ENCODE measurements around the gene TINAG.

The TINAG gene, protein sequence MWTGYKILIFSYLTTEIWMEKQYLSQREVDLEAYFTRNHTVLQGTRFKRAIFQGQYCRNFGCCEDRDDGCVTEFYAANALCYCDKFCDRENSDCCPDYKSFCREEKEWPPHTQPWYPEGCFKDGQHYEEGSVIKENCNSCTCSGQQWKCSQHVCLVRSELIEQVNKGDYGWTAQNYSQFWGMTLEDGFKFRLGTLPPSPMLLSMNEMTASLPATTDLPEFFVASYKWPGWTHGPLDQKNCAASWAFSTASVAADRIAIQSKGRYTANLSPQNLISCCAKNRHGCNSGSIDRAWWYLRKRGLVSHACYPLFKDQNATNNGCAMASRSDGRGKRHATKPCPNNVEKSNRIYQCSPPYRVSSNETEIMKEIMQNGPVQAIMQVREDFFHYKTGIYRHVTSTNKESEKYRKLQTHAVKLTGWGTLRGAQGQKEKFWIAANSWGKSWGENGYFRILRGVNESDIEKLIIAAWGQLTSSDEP

DNA sequence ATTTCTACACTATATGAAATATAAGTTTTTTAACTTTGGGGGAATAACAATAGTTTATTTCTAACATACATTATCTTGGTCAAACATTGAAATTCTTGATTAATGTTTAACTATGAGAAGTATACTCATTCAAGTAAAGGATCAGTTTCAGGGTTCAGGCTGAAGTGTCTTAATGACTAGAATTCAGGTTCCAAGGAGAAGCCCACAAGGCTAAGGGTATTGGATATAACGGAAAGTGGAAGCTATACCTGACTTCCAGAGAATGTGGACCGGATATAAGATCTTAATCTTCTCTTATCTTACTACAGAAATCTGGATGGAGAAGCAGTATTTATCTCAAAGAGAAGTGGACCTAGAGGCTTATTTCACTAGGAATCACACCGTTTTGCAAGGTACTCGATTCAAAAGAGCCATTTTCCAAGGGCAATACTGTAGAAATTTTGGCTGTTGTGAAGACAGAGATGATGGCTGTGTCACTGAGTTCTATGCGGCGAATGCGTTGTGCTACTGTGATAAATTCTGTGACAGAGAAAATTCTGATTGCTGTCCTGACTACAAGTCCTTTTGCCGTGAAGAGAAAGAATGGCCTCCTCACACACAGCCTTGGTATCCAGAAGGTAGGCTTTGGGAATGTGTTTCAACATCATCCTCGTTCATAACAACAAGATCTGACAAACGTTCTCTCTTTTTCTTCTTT lies at the start of gene TINAG:
Gene TINAG, plus strand, starts transcription at position 153 of the 697 bp plus-strand sequence. Its CDS starts 110 bp downstream, at position 263.
- DNase-seq (ENCODE audit: low spot score): no peak

DNA sequence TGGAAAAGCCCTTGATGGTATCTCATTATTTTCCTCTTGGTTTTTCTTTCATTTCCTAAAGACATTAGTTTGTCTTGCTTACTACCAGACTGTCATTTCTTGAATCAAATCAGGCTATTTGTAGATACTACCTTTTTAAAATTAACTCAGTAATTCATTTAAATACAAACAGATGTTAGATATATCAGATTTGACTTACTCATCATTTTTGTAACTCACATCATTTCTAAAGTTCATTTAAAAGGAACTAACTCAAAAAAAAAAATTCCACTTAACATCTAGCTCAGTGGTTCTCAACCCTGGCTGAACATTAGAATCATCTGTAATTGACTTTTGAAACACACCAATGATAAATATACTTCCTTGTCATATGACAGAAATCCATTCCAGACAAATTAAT lies 48.2 kb upstream of the TINAG start:
- no peak for DNase-seq (ENCODE audit: low spot score)

DNA sequence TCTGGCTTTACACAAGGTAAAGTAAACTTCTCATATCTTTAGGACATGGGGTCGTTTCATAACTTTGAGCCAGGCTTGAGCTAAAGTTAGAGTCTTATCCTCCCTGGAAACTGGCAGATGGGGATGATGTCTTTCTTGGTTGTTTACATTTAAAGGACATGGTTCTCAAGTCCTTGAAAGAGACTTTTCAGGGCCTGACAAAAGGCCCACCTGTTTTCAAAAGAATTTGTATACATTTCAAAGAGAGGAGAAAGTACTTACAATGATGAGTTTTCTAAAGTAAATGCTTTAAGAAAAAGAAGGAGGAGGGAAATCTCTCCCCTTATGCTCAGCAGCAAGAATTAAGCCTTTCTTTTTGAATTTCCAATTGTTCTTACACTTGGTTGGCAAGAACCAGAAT lies 45.7 kb upstream of the TINAG start:
- no peak for DNase-seq (ENCODE audit: low spot score)

DNA sequence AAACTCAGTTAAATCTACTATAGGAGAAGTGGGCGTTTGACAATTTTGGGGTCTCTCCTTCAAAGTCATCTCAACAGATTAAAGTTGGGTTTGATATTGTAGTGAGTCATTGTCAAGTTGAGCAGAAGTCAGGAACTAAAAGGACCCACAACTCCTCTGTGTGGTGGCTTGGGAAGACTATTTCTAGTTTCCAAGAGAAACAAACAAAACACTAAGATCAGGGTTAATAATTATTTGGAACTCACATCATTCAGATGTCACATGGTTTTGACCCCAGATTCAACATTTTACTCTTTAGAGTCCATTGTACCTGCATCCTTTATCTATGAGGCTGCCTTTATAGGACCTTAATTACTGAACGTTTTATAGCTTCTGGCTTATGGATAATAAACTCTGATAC lies 45.3 kb upstream of the TINAG start:
- no peak for DNase-seq (ENCODE audit: low spot score)

DNA sequence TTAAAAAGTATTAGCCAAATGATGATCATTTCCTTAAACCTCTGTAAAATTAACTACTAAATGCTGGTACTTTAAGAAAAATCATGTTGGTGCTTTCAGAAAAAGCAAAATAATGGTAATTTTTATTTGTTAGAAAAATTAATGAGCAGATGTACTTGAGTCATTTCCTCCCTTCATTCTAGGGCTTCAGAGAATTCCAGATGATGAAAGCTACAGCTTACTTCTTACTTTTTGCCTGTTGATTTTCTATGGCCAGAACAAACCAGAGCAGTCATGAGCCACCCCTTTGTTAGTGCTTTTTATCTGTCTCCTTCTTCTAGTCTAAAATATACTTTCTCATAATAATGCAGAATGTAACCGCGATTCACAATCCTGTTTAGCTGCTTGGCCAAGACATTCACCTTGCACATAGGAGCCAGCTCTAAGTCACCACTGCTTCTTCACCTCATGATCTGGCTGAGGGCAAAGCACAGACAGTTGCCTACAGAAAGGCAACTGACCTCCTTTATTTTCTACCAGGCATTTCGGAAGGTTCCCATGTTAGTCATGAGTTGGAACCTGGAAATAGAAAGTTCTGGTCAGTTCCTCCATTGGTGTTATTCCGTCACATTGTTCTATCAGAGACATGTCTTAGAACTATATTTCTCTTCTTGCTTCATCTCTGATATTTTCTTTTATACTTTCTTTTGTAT lies 43.5 kb upstream of the TINAG start:
- no peak for DNase-seq (ENCODE audit: low spot score)

DNA sequence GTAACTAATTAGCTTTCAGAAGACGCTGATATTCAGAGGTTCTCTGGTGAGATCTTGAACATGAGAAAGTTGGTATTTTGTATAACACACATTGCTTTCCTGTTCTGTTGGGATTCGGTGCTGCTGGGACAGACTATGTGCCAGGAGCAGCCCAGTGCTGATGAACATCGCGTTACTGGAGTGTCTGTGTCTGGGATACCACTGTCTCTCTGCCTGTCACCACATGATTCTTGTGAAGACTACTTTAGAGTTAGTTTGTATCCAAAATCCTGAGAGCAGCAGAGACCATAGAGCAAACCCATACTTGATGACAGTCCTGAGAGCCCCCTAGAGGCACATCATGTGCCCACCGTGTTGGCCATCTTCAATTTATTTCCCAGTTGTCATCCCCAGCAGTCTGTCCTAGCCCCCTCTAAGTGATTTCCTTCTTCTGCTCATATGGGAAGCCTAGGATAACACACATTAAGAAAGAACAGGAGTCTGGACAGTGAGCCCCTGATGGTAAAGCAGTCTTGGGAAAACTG lies 41.8 kb upstream of the TINAG start:
- DNase-seq (ENCODE audit: low spot score): no peak

DNA sequence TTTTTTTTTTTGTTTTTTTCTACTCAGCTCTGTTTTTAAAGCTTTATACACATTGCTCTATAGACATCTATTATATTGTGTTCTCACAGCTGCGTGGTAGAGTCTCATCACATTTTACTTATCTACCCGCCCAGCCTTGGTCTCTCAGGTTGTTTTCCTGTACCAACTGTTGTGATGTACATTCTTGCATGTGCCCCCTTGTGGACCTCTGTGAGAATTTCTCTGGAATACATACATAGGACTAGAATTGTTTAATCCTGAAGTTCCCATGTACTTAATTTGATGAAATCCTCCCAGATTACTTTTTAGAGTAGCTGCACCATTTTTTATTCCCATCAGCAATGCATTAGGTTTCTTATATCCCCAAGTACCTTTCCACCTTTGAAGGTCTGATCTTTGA lies 40.4 kb upstream of the TINAG start:
- DNase-seq (ENCODE audit: low spot score): no peak

DNA sequence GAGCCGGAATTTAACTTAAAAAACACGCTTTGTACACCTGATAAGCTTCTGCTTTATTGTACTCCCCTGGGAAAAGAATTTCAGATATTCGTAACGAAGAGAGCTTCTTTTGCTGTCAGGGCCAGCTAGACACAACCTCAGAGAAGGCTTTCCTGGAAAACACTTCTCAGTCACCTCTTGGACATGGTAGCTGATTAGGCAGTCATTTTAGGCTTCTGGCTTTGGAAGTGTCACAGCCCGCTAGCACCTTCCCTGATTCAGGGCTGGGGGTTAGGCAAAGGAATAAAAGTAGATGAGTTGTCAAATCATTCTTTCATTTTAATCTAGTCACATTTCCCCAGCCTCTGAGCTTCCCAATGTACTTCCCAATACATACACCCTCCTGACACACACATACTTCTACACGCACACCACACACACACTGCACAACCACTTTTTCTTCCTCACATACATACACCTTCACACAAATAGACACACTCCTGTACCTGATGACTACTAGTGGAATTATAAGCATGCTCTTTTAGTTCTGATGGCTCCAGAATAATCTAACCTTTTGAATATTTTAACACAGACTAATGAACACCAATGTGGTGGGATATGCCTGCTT lies 34.9 kb upstream of the TINAG start:
- DNase-seq (ENCODE audit: low spot score): no peak

DNA sequence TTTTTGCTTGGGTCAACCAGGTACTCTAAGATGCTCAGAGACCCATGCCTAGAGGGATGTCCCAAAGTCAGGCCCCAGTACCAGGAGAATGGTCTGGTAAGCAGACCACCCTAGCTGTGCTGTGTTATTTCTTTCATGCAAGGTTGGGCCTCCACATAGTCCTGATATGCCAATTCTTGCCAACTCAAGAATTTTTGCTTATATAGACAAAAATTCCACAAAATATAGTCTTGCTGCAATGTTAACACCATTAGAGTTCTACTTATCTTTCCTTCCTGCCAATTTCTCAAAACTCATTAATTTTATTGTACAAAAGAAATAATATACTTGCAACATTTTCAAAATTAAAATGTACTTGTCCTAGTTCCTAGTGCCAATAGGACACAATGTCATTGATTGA lies 33.9 kb upstream of the TINAG start:
- DNase-seq (ENCODE audit: low spot score): no peak

DNA sequence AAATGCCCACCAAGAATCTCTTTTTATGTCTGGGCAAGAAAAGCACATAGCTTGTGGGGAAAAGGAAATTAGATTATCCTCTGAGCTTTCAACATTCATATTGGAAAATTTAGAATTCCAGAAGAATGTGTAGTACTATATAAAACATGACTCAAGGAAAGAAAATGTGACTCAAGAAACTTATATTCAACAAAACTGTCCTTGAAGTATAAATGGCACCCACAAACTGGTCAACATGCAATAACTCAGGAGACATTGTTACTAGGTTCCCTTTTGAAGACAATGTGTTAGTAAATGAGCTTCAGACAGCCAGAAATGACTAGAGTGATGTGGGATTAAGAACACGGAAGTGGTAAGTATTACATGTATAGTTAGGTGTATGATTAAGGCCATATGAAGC lies 26.1 kb upstream of the TINAG start:
- DNase-seq (ENCODE audit: low spot score): no peak

DNA sequence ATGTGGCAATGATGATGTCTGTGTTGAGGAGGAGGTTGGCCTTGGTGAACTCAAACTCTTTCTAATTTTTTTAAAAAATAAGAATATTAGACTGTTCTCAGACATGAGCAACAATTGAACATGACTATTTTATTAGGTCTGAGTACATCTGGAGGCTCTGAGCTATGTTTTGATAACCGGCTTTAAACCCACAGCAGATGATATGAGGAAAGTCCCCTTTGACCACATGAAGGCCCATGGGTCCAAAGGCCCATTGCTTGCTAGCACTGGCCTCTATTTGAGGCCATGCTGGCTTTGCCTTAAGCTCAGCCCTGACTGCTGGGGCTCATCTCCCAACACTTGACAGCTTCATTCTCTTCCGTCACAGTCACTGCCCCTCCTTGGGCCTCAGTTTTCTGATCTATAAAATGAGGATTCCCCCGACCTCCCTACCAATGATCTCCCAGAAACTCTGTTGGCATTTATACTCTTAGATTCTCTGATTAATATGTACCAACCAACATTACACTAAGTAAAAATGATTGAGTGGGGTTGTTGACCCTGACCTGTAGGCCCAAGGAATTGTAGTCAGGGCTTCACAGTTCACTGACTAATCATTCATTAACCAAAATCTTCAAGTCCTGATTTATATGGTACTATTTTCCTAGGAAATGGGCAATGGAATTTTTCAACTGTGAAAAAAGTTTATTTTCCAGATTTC lies 23.9 kb upstream of the TINAG start:
- DNase-seq (ENCODE audit: low spot score): no peak

DNA sequence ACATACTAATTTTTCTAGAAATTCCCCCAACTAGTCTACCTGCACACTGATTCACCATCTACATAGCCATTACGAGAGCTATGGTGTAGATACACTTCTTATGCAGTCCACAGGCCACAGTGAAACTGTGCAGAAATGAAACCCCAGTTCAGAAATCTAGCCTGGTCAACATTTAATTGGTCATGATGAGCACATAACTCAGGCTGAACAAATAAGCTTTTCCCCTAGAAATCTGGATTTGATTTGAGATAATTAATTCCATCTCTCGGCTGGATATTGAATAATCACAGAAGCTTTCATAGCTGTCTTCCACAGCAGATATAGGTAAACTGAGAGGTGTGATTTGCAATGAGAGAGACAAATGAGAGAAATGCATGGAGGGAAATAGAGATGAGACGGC lies 22.6 kb upstream of the TINAG start:
- no peak for DNase-seq (ENCODE audit: low spot score)

DNA sequence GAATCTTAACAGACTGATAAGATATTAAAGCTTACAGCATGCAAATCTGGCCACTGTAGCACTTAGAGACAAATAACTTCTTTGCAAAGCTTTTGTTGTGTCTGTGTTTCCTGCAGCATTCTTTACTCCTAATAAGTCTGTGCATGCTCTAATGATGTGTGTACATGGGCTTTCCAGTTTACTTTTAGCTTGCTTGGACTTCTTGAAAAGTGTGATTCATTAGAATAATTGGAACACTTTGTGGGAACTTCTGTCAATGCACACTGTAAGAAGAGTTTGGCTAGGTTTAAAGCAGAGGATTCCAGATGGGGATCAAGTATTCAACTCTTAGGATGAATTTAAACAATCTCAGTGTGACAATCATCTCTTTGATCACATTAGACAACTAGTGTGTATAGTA lies 22.1 kb upstream of the TINAG start:
- no peak for DNase-seq (ENCODE audit: low spot score)

DNA sequence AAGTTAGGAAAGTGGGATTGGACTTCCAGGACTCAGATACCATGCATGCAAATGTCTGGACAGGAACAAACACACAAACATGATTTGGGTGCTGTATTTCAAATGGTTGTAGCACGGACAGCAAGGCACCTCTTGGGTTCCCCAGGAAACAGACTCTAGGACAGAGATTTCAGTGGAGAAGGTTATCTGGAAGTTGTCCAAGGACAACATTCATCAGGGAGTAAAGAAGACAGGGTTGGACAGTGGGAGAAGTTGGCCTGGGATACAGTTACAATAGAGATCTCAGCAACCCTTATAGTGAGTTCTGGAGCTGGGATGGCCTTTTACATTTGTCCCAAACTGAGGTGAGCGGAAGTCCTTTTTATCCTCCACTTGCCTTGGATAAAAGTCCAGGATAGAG lies 19.8 kb upstream of the TINAG start:
- no peak for DNase-seq (ENCODE audit: low spot score)

DNA sequence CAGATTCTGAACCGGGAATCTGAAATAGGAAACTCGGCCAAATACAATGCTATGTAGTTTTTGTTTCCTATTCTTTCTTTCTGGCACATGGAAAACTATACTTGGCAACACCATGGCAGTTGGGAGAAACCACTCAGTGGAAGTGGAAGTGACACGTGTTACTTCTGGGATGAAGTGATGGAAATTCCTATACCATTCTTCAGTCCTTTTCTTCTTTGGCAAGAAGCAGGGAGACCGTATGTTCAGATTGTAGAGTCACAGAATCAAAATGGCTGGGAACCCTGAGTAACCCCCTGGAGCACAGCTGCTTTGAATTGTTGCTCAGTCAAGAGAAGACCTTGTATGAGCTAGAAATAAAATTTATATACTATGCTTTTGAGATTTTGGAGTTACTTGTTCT lies 18.8 kb upstream of the TINAG start:
- no peak for DNase-seq (ENCODE audit: low spot score)

DNA sequence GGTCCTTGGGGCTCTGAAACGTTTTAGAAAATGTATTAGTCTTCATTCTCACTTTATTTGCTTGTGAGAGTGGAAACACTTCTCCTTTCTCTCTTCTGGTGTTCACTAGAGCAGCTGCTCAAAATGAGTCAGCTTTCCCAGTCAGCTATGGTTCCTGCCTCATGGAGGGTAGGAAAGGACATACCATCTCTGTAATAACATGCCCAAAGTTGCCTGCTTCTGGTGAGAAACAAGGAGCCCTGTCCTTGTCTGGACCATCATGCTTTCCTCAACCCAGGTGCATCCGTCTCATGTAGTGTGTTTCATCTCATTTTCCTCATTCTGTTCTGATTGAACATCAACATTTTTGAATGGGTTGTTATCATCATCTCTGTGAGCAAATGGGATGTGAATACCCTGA lies 17.1 kb upstream of the TINAG start:
- no peak for DNase-seq (ENCODE audit: low spot score)

DNA sequence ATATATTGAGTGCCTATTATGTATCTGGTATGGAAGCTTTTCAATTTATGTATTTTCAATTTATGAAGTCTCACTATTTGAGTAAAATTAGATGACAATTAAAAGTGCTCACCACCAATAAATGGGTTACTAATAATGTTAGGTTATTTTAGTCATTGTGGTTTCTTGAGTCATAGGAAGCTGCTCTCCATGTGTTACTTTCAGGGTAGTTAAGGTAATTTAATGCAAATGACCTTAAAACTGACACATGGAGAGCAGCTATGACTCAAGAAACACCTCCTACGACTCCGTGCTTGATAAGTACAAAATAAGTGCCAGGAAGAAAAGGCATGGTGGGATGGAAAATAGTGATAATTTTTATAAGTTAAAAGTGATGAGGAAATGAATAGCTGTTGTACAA lies 16.5 kb upstream of the TINAG start:
- no peak for DNase-seq (ENCODE audit: low spot score)

DNA sequence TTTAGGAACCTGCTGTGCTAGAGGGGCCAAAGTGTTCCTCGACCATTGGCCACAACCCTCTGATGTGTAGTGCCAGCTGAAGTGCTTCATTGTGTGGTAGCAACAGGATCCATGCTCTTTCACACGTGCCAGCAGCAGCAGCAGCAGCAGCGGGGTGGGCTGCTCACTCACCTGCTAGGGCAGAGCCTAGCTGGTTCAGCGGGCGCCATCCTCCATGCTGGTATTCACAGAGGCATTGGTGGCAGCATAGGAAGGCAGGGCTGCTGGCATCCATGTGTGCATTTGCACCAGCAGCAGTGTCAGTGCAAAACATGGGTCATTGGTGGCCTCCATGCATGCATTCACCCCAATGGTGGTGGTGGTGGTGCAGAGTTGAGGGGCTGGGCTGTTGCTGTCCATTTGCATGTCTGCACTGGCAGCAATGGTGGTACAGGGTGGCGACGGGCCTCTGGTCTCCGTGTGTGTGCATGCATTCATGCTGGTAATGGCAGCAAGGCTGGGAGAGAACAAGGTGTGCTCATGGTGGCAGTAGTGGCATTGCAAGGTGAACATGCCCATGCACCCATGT lies 13.2 kb upstream of the TINAG start:
- DNase-seq (ENCODE audit: low spot score): no peak

DNA sequence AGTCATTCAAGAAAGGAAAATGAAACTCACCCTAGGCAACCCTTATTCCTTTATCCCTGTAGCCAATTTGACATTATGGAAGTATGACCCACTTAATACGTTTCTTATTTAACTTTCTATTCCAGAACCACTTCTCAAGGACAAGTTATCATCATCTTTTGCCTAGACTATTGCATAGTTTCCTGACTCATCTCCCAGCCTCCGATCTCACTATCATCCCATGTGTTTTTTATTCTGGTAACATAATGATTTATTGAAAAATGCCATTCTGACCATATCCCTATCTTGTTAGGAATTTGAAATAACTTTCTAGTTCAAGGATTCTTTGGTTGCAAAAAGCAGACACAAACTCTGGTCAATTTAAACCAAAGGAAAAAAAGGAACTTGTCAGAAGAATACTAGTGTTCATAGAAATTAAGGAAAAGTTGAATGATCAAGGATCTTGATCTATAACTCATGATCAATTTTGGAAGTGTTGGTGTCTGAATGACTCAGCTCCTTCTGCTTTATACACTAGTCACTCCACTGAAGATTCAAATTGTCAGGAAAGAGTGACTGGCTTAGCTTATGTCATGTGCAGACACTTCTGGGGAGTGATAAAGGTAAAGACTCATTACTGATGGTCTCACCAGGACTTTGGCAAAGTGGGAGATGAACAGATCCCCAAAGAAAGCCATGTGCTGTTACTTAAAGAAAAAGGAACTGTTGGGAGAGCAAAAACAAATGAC lies 8.5 kb upstream of the TINAG start:
- DNase-seq (ENCODE audit: low spot score): no peak

DNA sequence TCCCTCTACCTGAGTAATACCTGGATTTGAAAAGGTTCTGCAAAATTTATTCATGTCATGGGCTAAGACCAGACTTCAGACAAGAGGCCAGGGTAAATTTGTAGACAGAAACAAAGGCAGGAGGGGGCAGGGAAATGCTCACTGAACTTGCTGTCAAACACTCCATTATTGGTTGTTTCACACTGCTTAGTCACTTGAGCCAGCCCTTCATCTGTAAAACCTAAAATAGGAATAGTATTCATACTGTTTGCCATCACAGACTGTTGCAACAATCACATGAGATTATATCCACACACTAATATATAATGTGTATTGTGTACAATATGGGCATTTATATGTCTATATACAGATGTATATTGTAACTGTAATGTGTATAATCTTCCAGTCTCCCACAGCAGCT lies 6.5 kb upstream of the TINAG start:
- DNase-seq (ENCODE audit: low spot score): no peak

DNA sequence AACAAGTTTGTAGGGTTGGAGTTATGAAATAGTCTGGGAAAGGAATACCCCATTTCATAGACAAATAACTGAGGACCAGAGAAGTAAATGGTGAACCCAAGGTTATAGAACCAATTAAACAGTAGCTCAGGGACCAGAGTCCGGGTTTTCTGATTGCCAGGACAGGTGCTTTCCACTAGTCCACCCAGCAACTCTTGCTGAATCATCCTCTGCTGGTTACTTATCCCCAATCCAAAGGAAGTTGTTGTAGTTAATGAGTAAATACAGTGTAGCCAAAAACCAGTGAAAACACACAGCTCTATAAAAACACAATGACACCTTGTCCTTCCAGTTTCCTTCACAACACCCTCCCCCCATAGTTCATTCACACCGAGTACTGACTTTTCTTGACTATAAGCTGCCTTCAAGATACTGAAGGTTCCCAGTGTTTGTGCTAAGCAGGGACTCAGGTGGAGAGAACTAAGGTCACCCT lies 766 bp upstream of the TINAG start:
- no peak for DNase-seq (ENCODE audit: low spot score)

Measured in CD4-positive, alpha-beta T cell treated with Interleukin-6 at 100 ng/mL for 8 hours (primary cell).